Glutamatergic neuron (in vitro differentiated cells): ENCODE data around the gene SIPA1L2. TPM values are rescaled to one million over a fixed set of nuclear protein-coding genes. Genes with fewer than 3 reads are reported as not detected.

Source experiments
- DNase-seq: peaks from one replicate; pipeline ENCODE4 v3.0.0; 2022
- H3K27ac Mint-ChIP-seq: one replicate; pipeline ENCODE4 v1.8.0; 2020; ENCODE audit warnings: mild to moderate bottlenecking, mixed read lengths, inconsistent platforms; ENCODE audit not compliant: unreplicated experiment
- H3K27me3 Mint-ChIP-seq: one replicate; pipeline ENCODE4 v1.8.0; 2020; ENCODE audit warnings: mild to moderate bottlenecking, moderate library complexity, mixed read lengths, inconsistent platforms; ENCODE audit not compliant: unreplicated experiment
- H3K36me3 Mint-ChIP-seq: one replicate; pipeline ENCODE4 v1.8.0; 2020; ENCODE audit warnings: mild to moderate bottlenecking, mixed read lengths, inconsistent platforms; ENCODE audit not compliant: unreplicated experiment
- H3K4me1 Mint-ChIP-seq: one replicate; pipeline ENCODE4 v1.8.0; 2020; ENCODE audit warnings: mild to moderate bottlenecking, low read depth, mixed read lengths, inconsistent platforms; ENCODE audit not compliant: unreplicated experiment
- H3K4me3 Mint-ChIP-seq: one replicate; pipeline ENCODE4 v1.8.0; 2020; ENCODE audit warnings: mild to moderate bottlenecking, mixed read lengths, inconsistent platforms; ENCODE audit not compliant: unreplicated experiment
- H3K9me3 Mint-ChIP-seq: one replicate; pipeline ENCODE4 v1.8.0; 2020; ENCODE audit warnings: mild to moderate bottlenecking, moderate library complexity, mixed read lengths, inconsistent platforms; ENCODE audit not compliant: unreplicated experiment
- CTCF ChIP-seq: fragments of 200-600 bp; sonication (generic); IDR thresholded peaks from one replicate; pipeline ENCODE4 v1.5.0; 2021; ENCODE audit not compliant: partially characterized antibody, unreplicated experiment
- total RNA-seq: library from RNA; stranded (reverse); fragmentation: NEBNext Ultra II Directional; extraction: Animal tissue kit (Norgen Biotek cat#: 25700); gene quantifications from one replicate; pipeline ENCODE4 v1.2.1, GENCODE V29; 2021; ENCODE audit not compliant: unreplicated experiment

SIPA1L2 gene
- total RNA-seq, 1 donor from 2014 or later = 177 TPM

GRCh38 chr1:232597721-232598120 lies 32.2 kb downstream of the SIPA1L2 start:
- Mint-ChIP-seq H3K9me3 (peaks cover 3% of the 10 kb centered on the region), H3K4me1 (peaks cover 52% of the 10 kb centered on the region), H3K27ac (no peak overlapping the region)

GRCh38 chr1:232596666-232597303 lies 33.1 kb downstream of the SIPA1L2 start:
- TF ChIP-seq CTCF = no peak
- no peak for DNase-seq
- Mint-ChIP-seq H3K9me3 (peaks cover 3% of the 10 kb centered on the region), H3K36me3 (peaks cover under 1% of the 10 kb centered on the region), H3K4me1 (peaks cover 56% of the 10 kb centered on the region), H3K4me3 (peak overlapping the region; percentile 14), H3K27me3 (peaks cover 2% of the 10 kb centered on the region), H3K27ac (peak overlapping the region; percentile 20)

More at GRCh38 chr1:232597721-232598120, 32.2 kb downstream of the SIPA1L2 start:
- no peak for DNase-seq
- no peak for TF ChIP-seq CTCF
- Mint-ChIP-seq H3K4me3 (no peak overlapping the region), H3K27me3 (peaks cover 4% of the 10 kb centered on the region), H3K36me3 (peaks cover 4% of the 10 kb centered on the region)

GRCh38 chr1:232594768-232595698 lies 34.9 kb downstream of the SIPA1L2 start:
- DNase-seq = no peak
- H3K4me1 Mint-ChIP-seq = peaks cover 60% of the 10 kb centered on the region
- no peak for TF ChIP-seq CTCF
- peak overlapping the region; percentile 59 for H3K27ac Mint-ChIP-seq
- peak overlapping the region; percentile 26 for H3K4me3 Mint-ChIP-seq
- H3K9me3 Mint-ChIP-seq = peaks cover 1% of the 10 kb centered on the region
- peaks cover 1% of the 10 kb centered on the region for H3K27me3 Mint-ChIP-seq
- H3K36me3 Mint-ChIP-seq = no peaks in the 10 kb centered on the region

GRCh38 chr1:232593717-232594502 lies 36.0 kb downstream of the SIPA1L2 start:
- H3K4me3 Mint-ChIP-seq = peak overlapping the region; percentile 4
- no peaks in the 10 kb centered on the region for H3K36me3 Mint-ChIP-seq
- peaks cover 2% of the 10 kb centered on the region for H3K27me3 Mint-ChIP-seq
- H3K9me3 Mint-ChIP-seq = peaks cover 1% of the 10 kb centered on the region
- no peak for TF ChIP-seq CTCF
- DNase-seq = peak; percentile 29
- H3K27ac Mint-ChIP-seq = peak overlapping the region; percentile 46
- H3K4me1 Mint-ChIP-seq = peaks cover 63% of the 10 kb centered on the region
